H1 (cell line): ENCODE data around the gene AMIGO2. TPM values are rescaled to one million over a fixed set of nuclear protein-coding genes. Genes with fewer than 3 reads are reported as not detected.

Source experiments
- CTCF ChIA-PET: fragments of 300-600 bp; sonication (Branson Sonifier 250); formaldehyde crosslinking; loops from one replicate; lab custom pipeline; 2021; ENCODE audit not compliant: partially characterized antibody; lab: Charles Lee
- POLR2A ChIA-PET: fragments of 300-600 bp; sonication (Branson Sonifier 250); formaldehyde crosslinking; loops from one replicate; lab custom pipeline; 2021; ENCODE audit warnings: inconsistent platforms; ENCODE audit not compliant: partially characterized antibody; lab: Charles Lee
- DNase-seq, 2 experiments: peaks; one replicate each; pipeline versions ENCODE4 v3.0.0 to v3.0.0-alpha.2; 2010 to 2022; ENCODE audit warnings: low spot score in 2 of 2, low read depth in 1 of 2, mixed read lengths in 1 of 2
- FAIRE-seq: peaks from 2 replicates; lab custom pipeline; 2011; peaks lifted over from hg19 to GRCh38; lab: Jason Lieb, UNC
- H2AFZ ChIP-seq: 2 replicates; pipeline ENCODE4 v1.8.1; 2012; ENCODE audit warnings: low read length, inconsistent platforms
- H2AK5ac ChIP-seq: 2 replicates; pipeline ENCODE4 v1.6.1; 2013; ENCODE audit warnings: low read depth, low read length
- H2BK120ac ChIP-seq: replicated peaks from 2 replicates; pipeline ENCODE3; 2013; ENCODE audit warnings: low read depth, low read length, inconsistent platforms
- H2BK12ac ChIP-seq: 2 replicates; pipeline ENCODE4 v1.6.1; 2013; ENCODE audit warnings: low read depth, low read length
- H2BK15ac ChIP-seq: 2 replicates; pipeline ENCODE4 v1.6.1; 2013; ENCODE audit warnings: low read length
- H2BK20ac ChIP-seq: 2 replicates; pipeline ENCODE4 v1.6.1; 2013; ENCODE audit warnings: low read length
- H2BK5ac ChIP-seq: 2 replicates; pipeline ENCODE4 v1.6.1; 2013; ENCODE audit warnings: low read depth, low read length
- H3K14ac ChIP-seq: 2 replicates; pipeline ENCODE4 v1.6.1; 2013; ENCODE audit warnings: inconsistent platforms; ENCODE audit not compliant: insufficient read length
- H3K18ac ChIP-seq: 2 replicates; pipeline ENCODE4 v1.6.1; 2013; ENCODE audit warnings: low read length; ENCODE audit errors: extremely low read depth
- H3K23ac ChIP-seq: 2 replicates; pipeline ENCODE4 v1.6.1; 2013; ENCODE audit warnings: inconsistent platforms; ENCODE audit not compliant: insufficient read length
- H3K23me2 ChIP-seq: 2 replicates; pipeline ENCODE4 v1.6.1; 2013; ENCODE audit warnings: low read depth, low read length
- H3K27ac ChIP-seq: 2 replicates; pipeline ENCODE4 v1.6.1; 2011; ENCODE audit warnings: low read depth, low read length, inconsistent platforms
- H3K27me3 ChIP-seq, 4 experiments: replicated peaks in 1 of 4; 1 replicate in 1 of 4; 2 replicates in 3 of 4; pipeline versions ENCODE4 v1.6.1 to v1.8.1; 2011 to 2013; ENCODE audit warnings: low read length in 3 of 4, mild to moderate bottlenecking in 3 of 4, inconsistent platforms in 2 of 4, mixed read lengths in 2 of 4, moderate library complexity in 1 of 4; ENCODE audit not compliant: control insufficient read depth in 3 of 4, insufficient read depth in 3 of 4; ENCODE audit errors: extremely low read depth in 1 of 4
- H3K36me3 ChIP-seq, 4 experiments: 2 replicates each; pipeline versions ENCODE4 v1.6.1 to v1.8.1; 2011 to 2013; ENCODE audit warnings: mild to moderate bottlenecking in 4 of 4, low read length in 3 of 4, moderate library complexity in 2 of 4, control low read depth in 1 of 4, inconsistent platforms in 1 of 4; ENCODE audit not compliant: insufficient read depth in 4 of 4, control insufficient read depth in 2 of 4
- H3K4ac ChIP-seq: replicated peaks from 2 replicates; pipeline ENCODE3; 2013; ENCODE audit warnings: low read length, low read depth, mixed read lengths, inconsistent platforms; ENCODE audit not compliant: insufficient read length
- H3K4me1 ChIP-seq, 4 experiments: replicated peaks in 1 of 4; 1 replicate in 1 of 4; 2 replicates in 3 of 4; pipeline versions ENCODE4 v1.6.1 to v1.8.1; 2011 to 2013; ENCODE audit warnings: low read length in 3 of 4, inconsistent platforms in 2 of 4, mixed read lengths in 1 of 4; ENCODE audit not compliant: insufficient read depth in 4 of 4, control insufficient read depth in 3 of 4
- H3K4me2 ChIP-seq, 2 experiments: 2 replicates each; pipeline versions ENCODE4 v1.6.1 to v1.8.1; 2011 to 2013; ENCODE audit warnings: low read depth in 2 of 2, low read length in 2 of 2, control low read depth in 1 of 2, inconsistent platforms in 1 of 2, mild to moderate bottlenecking in 1 of 2; ENCODE audit not compliant: insufficient read depth in 1 of 2
- H3K4me3 ChIP-seq, 4 experiments: fragments of 200-600, 300-600 bp in 1 of 4; sonication (generic), shearing (Covaris generic), sonication (Bioruptor Twin) in 1 of 4; 2 replicates each; pipeline versions ENCODE4 v1.5.1 to v1.8.1; 2011 to 2016; ENCODE audit warnings: low read length in 4 of 4, low read depth in 3 of 4, control low read depth in 2 of 4, inconsistent platforms in 2 of 4, mild to moderate bottlenecking in 2 of 4, mixed read lengths in 1 of 4, moderate library complexity in 1 of 4; ENCODE audit not compliant: insufficient read depth in 2 of 4; ENCODE audit errors: extremely low read depth in 1 of 4
- H3K56ac ChIP-seq: replicated peaks from 2 replicates; pipeline ENCODE3; 2013; ENCODE audit warnings: low read depth, mild to moderate bottlenecking, mixed read lengths, low read length, inconsistent platforms; ENCODE audit not compliant: insufficient read length
- H3K79me1 ChIP-seq: 2 replicates; pipeline ENCODE4 v1.6.1; 2013; ENCODE audit warnings: low read depth, low read length, control low read depth
- H3K79me2 ChIP-seq, 2 experiments: 2 replicates each; pipeline versions ENCODE4 v1.6.1 to v1.8.1; 2012 to 2013; ENCODE audit warnings: low read length in 2 of 2, mild to moderate bottlenecking in 2 of 2, inconsistent platforms in 1 of 2; ENCODE audit not compliant: insufficient read depth in 2 of 2, control insufficient read depth in 1 of 2
- H3K9ac ChIP-seq, 4 experiments: replicated peaks in 1 of 4; 1 replicate in 1 of 4; 2 replicates in 3 of 4; pipeline versions ENCODE4 v1.6.1 to v1.8.1; 2011 to 2013; ENCODE audit warnings: low read depth in 3 of 4, low read length in 3 of 4, control low read depth in 2 of 4, mild to moderate bottlenecking in 2 of 4, moderate library complexity in 2 of 4, inconsistent platforms in 1 of 4; ENCODE audit errors: extremely low read depth in 1 of 4
- H3K9me3 ChIP-seq, 2 experiments: 2 replicates each; pipeline versions ENCODE4 v1.6.1 to v1.8.1; 2012 to 2013; ENCODE audit warnings: mild to moderate bottlenecking in 2 of 2, moderate library complexity in 2 of 2, control low read depth in 1 of 2, inconsistent platforms in 1 of 2, low read depth in 1 of 2, low read length in 1 of 2, mixed read lengths in 1 of 2; ENCODE audit not compliant: insufficient read depth in 2 of 2
- H4K20me1 ChIP-seq, 2 experiments: replicated peaks in 1 of 2; 2 replicates each; pipeline versions ENCODE3 to v1.8.1; 2011 to 2013; ENCODE audit warnings: inconsistent platforms in 2 of 2, low read length in 2 of 2, mild to moderate bottlenecking in 1 of 2; ENCODE audit not compliant: insufficient read depth in 2 of 2, control insufficient read depth in 1 of 2
- H4K5ac ChIP-seq: 2 replicates; pipeline ENCODE4 v1.6.1; 2013; ENCODE audit warnings: low read length, low read depth, mixed read lengths, inconsistent platforms; ENCODE audit not compliant: insufficient read length
- H4K8ac ChIP-seq: 2 replicates; pipeline ENCODE4 v1.8.0; 2013; ENCODE audit warnings: mild to moderate bottlenecking, moderate library complexity, low read length, inconsistent platforms; ENCODE audit not compliant: insufficient read depth; ENCODE audit errors: extremely low read depth
- H4K91ac ChIP-seq: replicated peaks from 2 replicates; pipeline ENCODE3; 2013; ENCODE audit warnings: low read length, mixed read lengths, inconsistent platforms; ENCODE audit not compliant: insufficient read length
- BACH1 ChIP-seq: IDR thresholded peaks from 2 replicates; pipeline ENCODE4 v1.6.1; 2012; ENCODE audit warnings: low read length, improper control_type of control experiment
- BRCA1 ChIP-seq: IDR thresholded peaks from 2 replicates; pipeline ENCODE4 v1.6.1; 2012; ENCODE audit warnings: low read depth, low read length, improper control_type of control experiment
- CBX8 ChIP-seq: fragments of 300-800, 300-1000 bp; sonication (generic); IDR thresholded peaks from 2 replicates; pipeline ENCODE4 v1.7.1; 2016; ENCODE audit warnings: low read depth, low read length, borderline replicate concordance
- CHD1 ChIP-seq: IDR thresholded peaks from 2 replicates; pipeline ENCODE4 v1.6.1; 2012; ENCODE audit warnings: low read depth, low read length, improper control_type of control experiment
- EZH2 ChIP-seq: fragments of 200-600 bp; sonication (generic); IDR thresholded peaks from 2 replicates; pipeline ENCODE4 v1.7.1; 2012; ENCODE audit warnings: low read depth, mild to moderate bottlenecking, moderate library complexity, low read length, inconsistent platforms; ENCODE audit not compliant: severe bottlenecking
- MAFK ChIP-seq: IDR thresholded peaks from 2 replicates; pipeline ENCODE4 v1.6.1; 2012; ENCODE audit warnings: low read depth, mild to moderate bottlenecking, improper control_type of control experiment, low read length
- SAP30 ChIP-seq: fragments of 300-600 bp; sonication (generic); IDR thresholded peaks from 2 replicates; pipeline ENCODE4 v1.7.1; 2012; ENCODE audit warnings: low read length, moderate library complexity, mild to moderate bottlenecking, inconsistent platforms; ENCODE audit not compliant: insufficient read depth, insufficient replicate concordance
- SUZ12 ChIP-seq: fragments of 200-600 bp; sonication (generic); IDR thresholded peaks from 2 replicates; pipeline ENCODE4 v1.6.1; 2012; ENCODE audit warnings: mild to moderate bottlenecking, inconsistent platforms, low read length, moderate library complexity, mixed read lengths
- TAF7 ChIP-seq: optimal IDR thresholded peaks from 2 replicates; pipeline ENCODE3; 2011; ENCODE audit warnings: low read depth, mild to moderate bottlenecking, inconsistent platforms, low read length, moderate library complexity, borderline replicate concordance
- WGBS, 2 experiments: shearing (Covaris generic) in 1 of 2; methylation state at CpG; one replicate each; pipeline versions ENCODE4 v1.1.6 to v1.1.7; 2013 to 2015; ENCODE audit warnings: low lambda C conversion rate in 2 of 2, mixed read lengths in 2 of 2, inconsistent platforms in 1 of 2, low coverage in 1 of 2, missing lambda C conversion rate in 1 of 2; ENCODE audit not compliant: insufficient replicate concordance in 2 of 2, insufficient coverage in 1 of 2, insufficient read length in 1 of 2; ENCODE audit errors: extremely low coverage in 1 of 2, missing lambda C conversion rate in 1 of 2; 5-methylcytosine and 5-hydroxymethylcytosine counted together
- polyA plus RNA-seq, 7 experiments: library from polyadenylated mRNA; depleted of rRNA in 3 of 7; stranded (reverse) in 5 of 7; unstranded in 2 of 7; fragments of >200 nt in 5 of 7; fragments of 200-250 nt in 2 of 7; gene quantifications; 1 replicate in 5 of 7; 2 replicates in 1 of 7; 4 replicates in 1 of 7; pipeline versions ENCODE4 v1.2.1 to v1.2.3, GENCODE V29; 2011 to 2013; ENCODE audit warnings: missing spikeins in 2 of 7, mixed read lengths in 2 of 7
- total RNA-seq: library from RNA; stranded (reverse); fragmentation: NEBNext Ultra II Directional; extraction: Animal tissue kit (Norgen Biotek cat#: 25700); gene quantifications from 2 replicates; pipeline ENCODE4 v1.2.1, GENCODE V29; 2021
- TF ChIP-seq, protein P1 (sequence below), 3 experiments: IDR thresholded peaks; 1 replicate in 2 of 3; 2 replicates in 1 of 3; pipeline versions ENCODE4 v1.5.1 to v1.6.1; 2011; ENCODE audit warnings: low read length in 3 of 3, mild to moderate bottlenecking in 3 of 3, inconsistent platforms in 2 of 3, low read depth in 1 of 3, moderate library complexity in 1 of 3; ENCODE audit not compliant: insufficient read depth in 1 of 3; ENCODE audit errors: control extremely low read depth in 1 of 3

The AMIGO2 gene
- total and polyA plus RNA-seq, 2 of the 8 experiments (the other 6 are each of a cell fraction or from before 2014, with no cell fraction given): 1.7 to 3.3 TPM

DNA sequence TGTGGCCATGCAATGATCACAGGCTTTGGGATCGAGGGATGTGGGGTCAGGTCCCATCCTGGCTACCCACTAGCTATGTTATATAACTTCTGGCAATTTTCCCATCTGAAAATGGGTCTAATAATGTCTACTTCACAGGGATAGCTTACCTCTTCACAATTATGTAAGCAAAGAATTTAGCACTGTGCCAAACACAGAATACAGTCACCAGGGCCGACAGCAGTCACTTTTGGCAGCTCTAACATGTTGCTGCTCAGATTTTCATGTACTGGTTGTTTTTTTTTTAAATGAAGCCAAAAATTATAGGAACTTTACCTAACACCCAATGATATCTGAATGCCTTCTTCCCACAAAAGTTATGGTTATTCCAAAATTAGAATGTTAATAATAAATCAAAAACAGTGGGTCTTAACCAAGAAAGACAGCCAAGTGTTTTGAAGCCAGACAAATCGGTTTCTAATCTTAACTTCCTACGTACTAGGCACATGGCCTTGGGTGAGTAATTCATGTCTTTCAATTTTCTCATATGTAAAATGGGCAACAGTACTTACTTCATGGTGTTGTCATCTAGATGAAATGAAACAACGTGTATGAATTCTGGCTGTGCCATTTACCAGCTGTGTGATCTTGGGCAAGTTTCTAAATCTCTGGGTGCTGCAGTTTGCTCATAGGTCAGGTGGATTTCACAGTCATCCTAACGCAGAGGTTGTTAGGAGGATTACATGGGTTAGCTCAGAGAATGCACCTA is 13.3 kb downstream of the AMIGO2 start:
- Histone ChIP-seq H3K23me2 (no peaks in the 10 kb centered on the region; the same call in 1 of the 2 replicates), H3K4me1 (peaks cover 0 to 14% (median 7%) of the 10 kb centered on the region in 4 experiments; a peak in 5 of 7 replicates), H2BK120ac (no peak overlapping the region), H3K4me3 (no peak overlapping the region), H3K27me3 (no peaks in the 10 kb centered on the region), H3K4ac (no peak overlapping the region), H2BK5ac (no peak overlapping the region), H2AK5ac (no peak overlapping the region), H4K20me1 (no peaks in the 10 kb centered on the region), H2AFZ (no peak overlapping the region), H3K9me3 (no peaks in the 10 kb centered on the region), H3K14ac (no peak overlapping the region), H3K18ac (no peak overlapping the region), H4K8ac (no peak overlapping the region), H3K79me2 (no peaks in the 10 kb centered on the region), H2BK15ac (no peak overlapping the region), H3K27ac (no peak overlapping the region), H3K23ac (no peak overlapping the region), H2BK12ac (no peak overlapping the region), H3K79me1 (no peaks in the 10 kb centered on the region), H3K36me3 (no peaks in the 10 kb centered on the region), H3K9ac (no peak overlapping the region), H4K5ac (no peak overlapping the region), H2BK20ac (no peak overlapping the region), H4K91ac (no peak overlapping the region), H3K56ac (no peak overlapping the region), H3K4me2 (no peak overlapping the region)
- 90% methylated on average over 6 of the region's 6 CpGs; no CpG with 5 or more reads in 1 of the 2 experiments for WGBS, 2 experiments
- CTCF ChIA-PET: interaction anchor here (0.8 to 1.2 kb wide), 2 partner anchors 34 to 77 kb away, joined by 3 to 4 read pairs; no protein-coding TSS in a partner anchor
- POLR2A ChIA-PET: interaction anchor here (1.1 kb wide), 1 partner anchor 145 kb away, joined by 4 read pairs; no protein-coding TSS in a partner anchor
- no peak for FAIRE-seq
- no peak for DNase-seq
- no peak for TF ChIP-seq TAF7
- no peak for TF ChIP-seq EZH2
- no peak for TF ChIP-seq BACH1
- TF ChIP-seq SAP30: no peak
- no peak for TF ChIP-seq BRCA1
- TF ChIP-seq, protein P1, sequence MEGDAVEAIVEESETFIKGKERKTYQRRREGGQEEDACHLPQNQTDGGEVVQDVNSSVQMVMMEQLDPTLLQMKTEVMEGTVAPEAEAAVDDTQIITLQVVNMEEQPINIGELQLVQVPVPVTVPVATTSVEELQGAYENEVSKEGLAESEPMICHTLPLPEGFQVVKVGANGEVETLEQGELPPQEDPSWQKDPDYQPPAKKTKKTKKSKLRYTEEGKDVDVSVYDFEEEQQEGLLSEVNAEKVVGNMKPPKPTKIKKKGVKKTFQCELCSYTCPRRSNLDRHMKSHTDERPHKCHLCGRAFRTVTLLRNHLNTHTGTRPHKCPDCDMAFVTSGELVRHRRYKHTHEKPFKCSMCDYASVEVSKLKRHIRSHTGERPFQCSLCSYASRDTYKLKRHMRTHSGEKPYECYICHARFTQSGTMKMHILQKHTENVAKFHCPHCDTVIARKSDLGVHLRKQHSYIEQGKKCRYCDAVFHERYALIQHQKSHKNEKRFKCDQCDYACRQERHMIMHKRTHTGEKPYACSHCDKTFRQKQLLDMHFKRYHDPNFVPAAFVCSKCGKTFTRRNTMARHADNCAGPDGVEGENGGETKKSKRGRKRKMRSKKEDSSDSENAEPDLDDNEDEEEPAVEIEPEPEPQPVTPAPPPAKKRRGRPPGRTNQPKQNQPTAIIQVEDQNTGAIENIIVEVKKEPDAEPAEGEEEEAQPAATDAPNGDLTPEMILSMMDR (IDR thresholded peaks at IDR 0.05; ENCODE audit: control extremely low read depth in 1 of 3, insufficient read depth in 1 of 3, low read depth in 1 of 3, low read length in 3 of 3): no peak
- no peak for TF ChIP-seq CHD1
- no peak for TF ChIP-seq SUZ12
- TF ChIP-seq MAFK: no peak
- no peak for TF ChIP-seq CBX8
